Ascending aorta (tissue), 2 donors: ENCODE data around the gene TSG101. TPM values are rescaled to one million over a fixed set of nuclear protein-coding genes. Genes with fewer than 3 reads are reported as not detected.

Source experiments
- DNase-seq, 2 donors: peaks; one replicate each; pipeline ENCODE4 v3.0.0-alpha.2; 2019; ENCODE audit warnings: low spot score in 2 of 2
- H3K27ac ChIP-seq, 2 donors: fragments of 200-600 bp; sonication (generic); one replicate each; pipeline ENCODE4 v1.5.1; 2016 to 2017; ENCODE audit warnings: mild to moderate bottlenecking in 1 of 2
- H3K27me3 ChIP-seq: fragments of 200-600 bp; sonication (generic); one replicate; pipeline ENCODE4 v1.5.1; 2017
- H3K36me3 ChIP-seq, 2 donors: fragments of 200-600 bp; sonication (generic); one replicate each; pipeline ENCODE4 v1.5.1; 2016
- H3K4me1 ChIP-seq, 2 donors: fragments of 200-600 bp; sonication (generic); one replicate each; pipeline ENCODE4 v1.5.1; 2016 to 2017; ENCODE audit warnings: mild to moderate bottlenecking in 1 of 2
- H3K4me3 ChIP-seq, 2 donors: fragments of 200-600 bp; sonication (generic); one replicate each; pipeline ENCODE4 v1.5.1; 2016 to 2017; ENCODE audit warnings: mild to moderate bottlenecking in 1 of 2
- H3K9me3 ChIP-seq, 2 donors: fragments of 200-600 bp; sonication (generic); one replicate each; pipeline ENCODE4 v1.5.1; 2016
- CTCF ChIP-seq, 3 experiments: fragments of 200-600 bp in 2 of 3; fragments of 450-650 bp in 1 of 3; sonication (generic) in 2 of 3; IDR thresholded peaks; one replicate each; pipeline ENCODE4 v1.5.1; 2016 to 2019; ENCODE audit warnings: antibody characterized with exemption in 3 of 3, mild to moderate bottlenecking in 1 of 3, moderate library complexity in 1 of 3
- intact Hi-C: fragments of 100-400 bp; cut with DNase I; formaldehyde crosslinking; loops from one replicate; pipeline ENCODE4 v1.15.1; 2023
- total RNA-seq: library from RNA; depleted of rRNA; stranded (reverse); fragments of >200 nt; gene quantifications from one replicate; pipeline ENCODE4 v1.1.0, GENCODE V29; 2016

The TSG101 gene
- total RNA-seq, 1 donor from 2014 or later, result 20.3 TPM

GRCh38 chr11:18485913-18486528 lies 40.7 kb downstream of the TSG101 start:
- Histone ChIP-seq H3K27ac (no peak overlapping the region), H3K4me1 (no peaks in the 10 kb centered on the region), H3K27me3 (no peaks in the 10 kb centered on the region), H3K4me3 (no peak overlapping the region), H3K36me3 (peaks cover 35 to 66% of the 10 kb centered on the region in 2 donors), H3K9me3 (no peaks in the 10 kb centered on the region)
- no peak for TF ChIP-seq CTCF (IDR thresholded peaks at IDR 0.05)
- no peak for DNase-seq
- intact Hi-C loops, result no loop called here

GRCh38 chr11:18479063-18479462 lies 47.7 kb downstream of the TSG101 start:
- H3K4me3 ChIP-seq, result no peak overlapping the region
- no peak for DNase-seq
- H3K27ac ChIP-seq, result no peak overlapping the region
- TF ChIP-seq CTCF (IDR thresholded peaks at IDR 0.05), result no peak
- intact Hi-C loops, result no loop called here
- H3K27me3 ChIP-seq, result no peaks in the 10 kb centered on the region
- no peaks in the 10 kb centered on the region for H3K9me3 ChIP-seq
- no peaks in the 10 kb centered on the region for H3K4me1 ChIP-seq
- H3K36me3 ChIP-seq, result peaks cover 51 to 78% of the 10 kb centered on the region in 2 donors

- no peak for DNase-seq
- intact Hi-C loops, result no loop called here
- no peak for TF ChIP-seq CTCF (IDR thresholded peaks at IDR 0.05)
- H3K27ac ChIP-seq, result no peak overlapping the region
- no peaks in the 10 kb centered on the region for H3K27me3 ChIP-seq
- H3K9me3 ChIP-seq, result no peaks in the 10 kb centered on the region
- peaks cover 0 to 22% of the 10 kb centered on the region in 2 donors for H3K36me3 ChIP-seq
- no peak overlapping the region for H3K4me3 ChIP-seq
- no peaks in the 10 kb centered on the region for H3K4me1 ChIP-seq
Measured at GRCh38 chr11:18472587-18472986, 54.2 kb downstream of the TSG101 start.

GRCh38 chr11:18471995-18472394 lies 54.7 kb downstream of the TSG101 start:
- Histone ChIP-seq H3K4me1 (no peaks in the 10 kb centered on the region), H3K4me3 (no peak overlapping the region), H3K9me3 (no peaks in the 10 kb centered on the region), H3K36me3 (peaks cover 0 to 16% of the 10 kb centered on the region in 2 donors), H3K27ac (no peak overlapping the region), H3K27me3 (no peaks in the 10 kb centered on the region)
- intact Hi-C loops, result no loop called here
- DNase-seq, result no peak
- TF ChIP-seq CTCF (IDR thresholded peaks at IDR 0.05), result no peak

- Histone ChIP-seq H3K4me3 (no peak overlapping the region), H3K27ac (no peak overlapping the region), H3K4me1 (no peaks in the 10 kb centered on the region), H3K9me3 (no peaks in the 10 kb centered on the region), H3K27me3 (no peaks in the 10 kb centered on the region), H3K36me3 (no peaks in the 10 kb centered on the region)
- no peak for DNase-seq
- intact Hi-C loops, result no loop called here
- TF ChIP-seq CTCF (IDR thresholded peaks at IDR 0.05), result no peak
Measured at GRCh38 chr11:18468961-18469360, 57.8 kb downstream of the TSG101 start.

DNA sequence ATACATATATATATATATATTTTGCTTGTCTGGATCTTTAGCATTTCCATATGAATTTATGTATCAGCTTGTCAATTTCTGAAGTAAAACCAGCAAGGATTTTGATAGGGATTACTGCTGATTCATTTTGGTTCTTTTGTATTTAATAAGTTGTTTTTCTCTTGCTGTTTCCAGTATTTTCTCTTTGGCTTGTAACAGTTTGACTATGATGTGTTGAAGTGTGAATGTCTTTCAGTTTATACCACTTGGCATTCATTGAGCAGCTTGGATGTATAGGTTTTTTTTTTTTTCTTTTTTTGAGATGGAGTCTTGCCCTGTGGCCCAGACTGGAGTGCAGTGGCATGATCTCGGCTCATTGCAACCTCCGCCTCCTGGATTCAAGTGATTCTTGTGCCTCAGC lies 58.7 kb downstream of the TSG101 start:
- TF ChIP-seq CTCF (IDR thresholded peaks at IDR 0.05), result no peak
- intact Hi-C loops, result no loop called here
- H3K4me1 ChIP-seq, result no peaks in the 10 kb centered on the region
- no peak overlapping the region for H3K4me3 ChIP-seq
- no peak for DNase-seq
- no peak overlapping the region for H3K27ac ChIP-seq
- no peaks in the 10 kb centered on the region for H3K9me3 ChIP-seq
- no peaks in the 10 kb centered on the region for H3K36me3 ChIP-seq
- H3K27me3 ChIP-seq, result no peaks in the 10 kb centered on the region
